Testis (tissue), 3 donors: ENCODE measurements around the gene GSC2. TPM values are rescaled to one million over a fixed set of nuclear protein-coding genes. Genes with fewer than 3 reads are reported as not detected.

ENCODE experiments used
- DNase-seq: peaks from one replicate; pipeline ENCODE4 v3.0.0-alpha.2; 2019
- H3K27ac ChIP-seq, 2 donors: fragments of 200-600 bp; sonication (generic); one replicate each; pipeline ENCODE4 v1.5.1; 2019
- H3K27me3 ChIP-seq: fragments of 200-600 bp; sonication (generic); one replicate; pipeline ENCODE4 v1.5.1; 2019
- H3K36me3 ChIP-seq: fragments of 200-600 bp; sonication (generic); one replicate; pipeline ENCODE4 v1.5.1; 2017; ENCODE audit warnings: low read depth; ENCODE audit errors: missing control alignments
- H3K4me1 ChIP-seq: fragments of 200-600 bp; sonication (generic); one replicate; pipeline ENCODE4 v1.5.1; 2019
- H3K4me3 ChIP-seq, 2 donors: fragments of 200-600 bp; sonication (generic); one replicate each; pipeline ENCODE4 v1.5.1; 2017 to 2019
- H3K9me3 ChIP-seq: fragments of 200-600 bp; sonication (generic); one replicate; pipeline ENCODE4 v1.5.1; 2017
- CTCF ChIP-seq, 3 experiments: fragments of 450-650 bp in 2 of 3; fragments of 200-600 bp in 1 of 3; sonication (generic) in 1 of 3; IDR thresholded peaks; one replicate each; pipeline ENCODE4 v1.5.1; 2016 to 2019; ENCODE audit warnings: antibody characterized with exemption in 3 of 3, mild to moderate bottlenecking in 2 of 3, moderate library complexity in 1 of 3
- POLR2A ChIP-seq: fragments of 450-650 bp; IDR thresholded peaks from one replicate; pipeline ENCODE4 v1.6.1; 2017; ENCODE audit warnings: antibody characterized with exemption, mild to moderate bottlenecking, moderate library complexity
- WGBS, 2 donors: methylation state at CpG; one replicate each; pipeline ENCODE4 v1.1.5; 2018; 5-methylcytosine and 5-hydroxymethylcytosine counted together
- intact Hi-C: fragments of 100-400 bp; cut with DNase I; formaldehyde crosslinking; loops from one replicate; pipeline ENCODE4 v1.15.1; 2023; ENCODE audit warnings: low total_unique reads
- polyA plus RNA-seq: library from polyadenylated mRNA; stranded (reverse); fragments of 350-450 nt; fragmentation: Illumina TruSeq; extraction: RNeasy Lipid Tissue Mini Kit (QIAGEN cat#74804); gene quantifications from one replicate; pipeline ENCODE4 v1.2.3, GENCODE V29; 2014; ENCODE audit warnings: low read depth, low replicate concordance; ENCODE audit not compliant: insufficient read depth
- total RNA-seq, 2 donors: library from RNA; depleted of rRNA; stranded (reverse); fragments of >200 nt; gene quantifications; one replicate each; pipeline ENCODE4 v1.2.3, GENCODE V29; 2016

GSC2 gene
- total and polyA plus RNA-seq, 3 donors from 2014 or later = 2.3 to 16.0 (median 15.3) TPM

- DNase-seq = peak; percentile 40
- TF ChIP-seq POLR2A = no peak
- TF ChIP-seq CTCF (IDR thresholded peaks at IDR 0.05) = no peak
- Histone ChIP-seq H3K4me3 (peak overlapping the region; percentile 96 to 98), H3K27ac (peak overlapping the region; percentile 93 to 95), H3K27me3 (no peaks in the 10 kb centered on the region), H3K4me1 (peaks cover 24% of the 10 kb centered on the region), H3K9me3 (no peaks in the 10 kb centered on the region), H3K36me3 (no peaks in the 10 kb centered on the region)
- intact Hi-C loops = no loop called here
- WGBS, 2 donors = 11 to 15% methylated on average over 13 to 16 of the region's 23 CpGs
These were observed 29.1 kb downstream of the GSC2 start for GRCh38 chr22:19120829-19121630.

- WGBS, 2 donors = 86 to 87% methylated on average over 8 of the region's 8 CpGs
- H3K4me3 ChIP-seq = no peak overlapping the region
- intact Hi-C loops = no loop called here
- DNase-seq = no peak
- H3K4me1 ChIP-seq = peaks cover 27% of the 10 kb centered on the region
- no peaks in the 10 kb centered on the region for H3K9me3 ChIP-seq
- TF ChIP-seq POLR2A = no peak
- no peak for TF ChIP-seq CTCF (IDR thresholded peaks at IDR 0.05)
- H3K27ac ChIP-seq = no peak overlapping the region
- H3K36me3 ChIP-seq = no peaks in the 10 kb centered on the region
- H3K27me3 ChIP-seq = no peaks in the 10 kb centered on the region
These were observed 30.1 kb downstream of the GSC2 start for GRCh38 chr22:19119949-19120348.

GRCh38 chr22:19118329-19118880, 31.7 kb downstream of the GSC2 start:
- TF ChIP-seq CTCF (IDR thresholded peaks at IDR 0.05) (no peak), POLR2A (no peak)
- Histone ChIP-seq H3K27ac (no peak overlapping the region), H3K27me3 (no peaks in the 10 kb centered on the region), H3K36me3 (no peaks in the 10 kb centered on the region), H3K4me1 (peaks cover 34% of the 10 kb centered on the region), H3K4me3 (no peak overlapping the region), H3K9me3 (no peaks in the 10 kb centered on the region)
- 92 to 98% methylated on average over 4 of the region's 4 CpGs for WGBS, 2 donors
- no peak for DNase-seq
- intact Hi-C loops = no loop called here

- no peak for TF ChIP-seq CTCF (IDR thresholded peaks at IDR 0.05)
- TF ChIP-seq POLR2A = no peak
- Histone ChIP-seq H3K36me3 (no peaks in the 10 kb centered on the region), H3K4me1 (peaks cover 34% of the 10 kb centered on the region), H3K9me3 (no peaks in the 10 kb centered on the region), H3K27ac (no peak overlapping the region), H3K4me3 (no peak overlapping the region), H3K27me3 (no peaks in the 10 kb centered on the region)
- intact Hi-C loops = no loop called here
- 79 to 92% methylated on average over 9 of the region's 9 CpGs for whole genome bisulfite sequencing, 2 donors
- no peak for DNase-seq
These were observed 33.0 kb downstream of the GSC2 start for GRCh38 chr22:19117111-19117512.
